GM20000 (cell line): ENCODE results near the gene SLC16A6.

Experiments used
- DNase-seq: peaks from one replicate; pipeline ENCODE4 v3.0.0; 2012; ENCODE audit warnings: low spot score
- TF ChIP-seq, protein P1 (sequence below): IDR thresholded peaks from 2 replicates; pipeline ENCODE4 v1.5.1; 2012; ENCODE audit warnings: mild to moderate bottlenecking, control low read depth; ENCODE audit errors: extremely low read depth, missing control alignments

Gene SLC16A6

DNA sequence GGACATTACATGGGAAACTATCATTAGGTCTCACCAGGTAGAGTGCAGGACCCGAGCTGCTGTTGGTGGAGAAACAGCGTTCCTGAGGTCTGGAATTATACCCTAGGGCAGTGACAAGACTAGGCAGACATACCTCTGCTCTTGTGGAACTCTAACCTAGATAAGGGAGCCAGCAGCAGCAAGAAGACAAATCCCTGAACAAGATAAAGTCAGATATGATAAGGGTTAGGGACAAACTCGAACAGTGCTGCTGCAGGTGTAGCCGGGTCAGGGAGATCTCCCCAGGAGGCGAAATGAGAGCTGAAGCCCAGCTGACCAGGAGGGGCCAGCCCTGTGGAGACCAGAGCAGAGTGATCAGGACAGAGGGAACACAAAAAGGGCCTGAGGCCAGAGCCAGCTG, 35.0 kb upstream of the SLC16A6 start:
- TF ChIP-seq, protein P1, sequence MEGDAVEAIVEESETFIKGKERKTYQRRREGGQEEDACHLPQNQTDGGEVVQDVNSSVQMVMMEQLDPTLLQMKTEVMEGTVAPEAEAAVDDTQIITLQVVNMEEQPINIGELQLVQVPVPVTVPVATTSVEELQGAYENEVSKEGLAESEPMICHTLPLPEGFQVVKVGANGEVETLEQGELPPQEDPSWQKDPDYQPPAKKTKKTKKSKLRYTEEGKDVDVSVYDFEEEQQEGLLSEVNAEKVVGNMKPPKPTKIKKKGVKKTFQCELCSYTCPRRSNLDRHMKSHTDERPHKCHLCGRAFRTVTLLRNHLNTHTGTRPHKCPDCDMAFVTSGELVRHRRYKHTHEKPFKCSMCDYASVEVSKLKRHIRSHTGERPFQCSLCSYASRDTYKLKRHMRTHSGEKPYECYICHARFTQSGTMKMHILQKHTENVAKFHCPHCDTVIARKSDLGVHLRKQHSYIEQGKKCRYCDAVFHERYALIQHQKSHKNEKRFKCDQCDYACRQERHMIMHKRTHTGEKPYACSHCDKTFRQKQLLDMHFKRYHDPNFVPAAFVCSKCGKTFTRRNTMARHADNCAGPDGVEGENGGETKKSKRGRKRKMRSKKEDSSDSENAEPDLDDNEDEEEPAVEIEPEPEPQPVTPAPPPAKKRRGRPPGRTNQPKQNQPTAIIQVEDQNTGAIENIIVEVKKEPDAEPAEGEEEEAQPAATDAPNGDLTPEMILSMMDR: no peak
- DNase-seq: no peak

- TF ChIP-seq, protein P1: no peak
Observed at GRCh38 chr17:68324654-68325336, 33.9 kb upstream of the SLC16A6 start.

GRCh38 chr17:68324114-68324513, 33.2 kb upstream of the SLC16A6 start:
- TF ChIP-seq, protein P1: no peak
- DNase-seq: no peak

More at GRCh38 chr17:68324654-68325336, 33.9 kb upstream of the SLC16A6 start:
- no peak for DNase-seq

GRCh38 chr17:68322630-68323029, 31.7 kb upstream of the SLC16A6 start:
- no peak for DNase-seq
- TF ChIP-seq, protein P1: no peak

DNA sequence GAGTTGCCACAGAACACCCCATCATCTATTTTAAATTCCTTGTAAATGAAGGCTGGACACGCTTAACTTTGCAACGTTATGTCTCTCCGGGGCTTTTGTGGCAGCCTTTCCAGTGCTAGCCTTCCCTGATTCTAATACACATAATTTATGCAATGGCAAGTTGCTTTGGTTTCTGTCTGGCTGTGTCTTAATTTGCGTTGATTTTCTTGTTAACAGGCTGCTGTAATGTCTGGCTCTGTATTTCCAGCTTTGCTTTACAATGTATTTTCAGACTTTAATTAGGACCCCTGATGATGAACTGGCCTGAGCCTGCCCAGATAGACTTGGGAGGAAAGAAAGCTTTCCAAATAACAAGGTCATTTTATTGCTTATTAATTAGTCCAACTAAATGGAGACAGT, 30.6 kb upstream of the SLC16A6 start:
- TF ChIP-seq, protein P1: no peak
- no peak for DNase-seq

- TF ChIP-seq, protein P1: no peak
- DNase-seq: no peak
Observed at GRCh38 chr17:68320943-68321555, 30.1 kb upstream of the SLC16A6 start.

- no peak for DNase-seq
- TF ChIP-seq, protein P1: no peak
Observed at GRCh38 chr17:68320311-68320865, 29.5 kb upstream of the SLC16A6 start.
